CD14-positive monocyte (primary cell): ENCODE results near the gene SYAP1. TPM values are rescaled to one million over a fixed set of nuclear protein-coding genes. Genes with fewer than 3 reads are reported as not detected.
A peak's percentile ranks its signal among the peaks of the same experiment; 100 is the strongest.

Experiments
- DNase-seq, 3 donors: peaks; one replicate each; pipeline ENCODE4 v3.0.0-alpha.2; 2011 to 2022
- H2AFZ ChIP-seq: 2 replicates; pipeline ENCODE4 v1.6.0; 2012; ENCODE audit warnings: mild to moderate bottlenecking, low read depth, low read length, inconsistent platforms; ENCODE audit not compliant: insufficient read depth, poor library complexity, severe bottlenecking
- H3K27ac ChIP-seq, 2 donors: 1 replicate in 1 of 2; 2 replicates in 1 of 2; pipeline ENCODE4 v1.5.1; 2012 to 2013; ENCODE audit warnings: low read length in 2 of 2, control low read depth in 1 of 2, inconsistent platforms in 1 of 2, low read depth in 1 of 2, mild to moderate bottlenecking in 1 of 2
- H3K27me3 ChIP-seq, 2 donors: one replicate each; pipeline versions ENCODE4 v1.6.0 to v1.6.1; 2011 to 2013; ENCODE audit warnings: low read length in 2 of 2; ENCODE audit not compliant: control insufficient read depth in 2 of 2, insufficient read depth in 2 of 2
- H3K36me3 ChIP-seq, 2 donors: replicated peaks in 1 of 2; 1 replicate in 1 of 2; 2 replicates in 1 of 2; pipeline versions ENCODE4 v1.5.1 to v1.6.1; 2012 to 2013; ENCODE audit warnings: low read length in 2 of 2, control low read depth in 1 of 2, inconsistent platforms in 1 of 2, mild to moderate bottlenecking in 1 of 2; ENCODE audit not compliant: insufficient read depth in 2 of 2, control insufficient read depth in 1 of 2
- H3K4me1 ChIP-seq, 2 donors: 1 replicate in 1 of 2; 2 replicates in 1 of 2; pipeline versions ENCODE4 v1.5.1 to v1.6.1; 2012 to 2013; ENCODE audit warnings: low read length in 2 of 2, control low read depth in 1 of 2, inconsistent platforms in 1 of 2, mild to moderate bottlenecking in 1 of 2, moderate library complexity in 1 of 2; ENCODE audit not compliant: insufficient read depth in 2 of 2, control insufficient read depth in 1 of 2
- H3K4me2 ChIP-seq: replicated peaks from 2 replicates; pipeline ENCODE3; 2012; ENCODE audit warnings: low read length, moderate library complexity, mild to moderate bottlenecking; ENCODE audit not compliant: poor library complexity, severe bottlenecking; ENCODE audit errors: extremely low read depth
- H3K4me3 ChIP-seq, 3 experiments: fragments of 200-600 bp in 1 of 3; sonication (generic) in 1 of 3; replicated peaks in 1 of 3; 1 replicate in 2 of 3; 2 replicates in 1 of 3; pipeline ENCODE4 v1.5.1; 2011 to 2013; ENCODE audit warnings: low read length in 3 of 3, mild to moderate bottlenecking in 3 of 3, control low read depth in 2 of 3, low read depth in 2 of 3, inconsistent platforms in 1 of 3, moderate library complexity in 1 of 3
- H3K79me2 ChIP-seq: 2 replicates; pipeline ENCODE4 v1.6.0; 2012; ENCODE audit warnings: mild to moderate bottlenecking, control low read depth, inconsistent platforms, low read length, moderate library complexity; ENCODE audit not compliant: insufficient read depth
- H3K9ac ChIP-seq: 2 replicates; pipeline ENCODE4 v1.6.0; 2017; ENCODE audit warnings: low read length, mild to moderate bottlenecking; ENCODE audit not compliant: insufficient read depth, poor library complexity, severe bottlenecking
- H3K9me3 ChIP-seq, 2 donors: replicated peaks in 1 of 2; 1 replicate in 1 of 2; 2 replicates in 1 of 2; pipeline versions ENCODE4 v1.5.1 to v1.6.1; 2012 to 2013; ENCODE audit warnings: low read length in 2 of 2, control low read depth in 1 of 2; ENCODE audit not compliant: control insufficient read depth in 1 of 2, insufficient read depth in 1 of 2
- H4K20me1 ChIP-seq: 2 replicates; pipeline ENCODE4 v1.6.0; 2012; ENCODE audit warnings: mild to moderate bottlenecking, low read length, control low read depth, moderate library complexity; ENCODE audit not compliant: insufficient read depth
- H3K27ac Mint-ChIP-seq, 7 donors: one replicate each; pipeline ENCODE4 v1.8.0; 2020; ENCODE audit warnings: mild to moderate bottlenecking in 7 of 7, mixed read lengths in 7 of 7, moderate library complexity in 6 of 7, inconsistent platforms in 2 of 7
- H3K27me3 Mint-ChIP-seq, 3 donors: one replicate each; pipeline ENCODE4 v1.8.0; 2021 to 2022; ENCODE audit warnings: low read depth in 3 of 3, mild to moderate bottlenecking in 3 of 3, mixed read lengths in 3 of 3, moderate library complexity in 3 of 3, inconsistent platforms in 1 of 3
- H3K36me3 Mint-ChIP-seq, 2 donors: one replicate each; pipeline ENCODE4 v1.8.0; 2020; ENCODE audit warnings: mixed read lengths in 2 of 2, inconsistent platforms in 1 of 2, mild to moderate bottlenecking in 1 of 2
- H3K4me1 Mint-ChIP-seq: one replicate; pipeline ENCODE4 v1.8.0; 2020; ENCODE audit warnings: mild to moderate bottlenecking, mixed read lengths
- H3K4me3 Mint-ChIP-seq, 2 donors: one replicate each; pipeline ENCODE4 v1.8.0; 2020; ENCODE audit warnings: mild to moderate bottlenecking in 2 of 2, mixed read lengths in 2 of 2, moderate library complexity in 1 of 2
- H3K9me3 Mint-ChIP-seq, 7 donors: one replicate each; pipeline ENCODE4 v1.8.0; 2020 to 2022; ENCODE audit warnings: mixed read lengths in 7 of 7, mild to moderate bottlenecking in 6 of 7, moderate library complexity in 6 of 7, inconsistent platforms in 2 of 7
- CTCF ChIP-seq: fragments of 200-600 bp; IDR thresholded peaks from one replicate; pipeline ENCODE4 v1.8.0; 2022; ENCODE audit warnings: antibody characterized with exemption, mild to moderate bottlenecking
- WGBS: methylation state at CpG from one replicate; pipeline ENCODE4 v1.1.5; 2013; ENCODE audit warnings: missing lambda C conversion rate; ENCODE audit not compliant: insufficient coverage; 5-methylcytosine and 5-hydroxymethylcytosine counted together
- intact Hi-C, 2 donors: fragments of 100-400 bp; cut with micrococcal nuclease; formaldehyde crosslinking; loops; one replicate each; pipeline versions ENCODE4 v1.15.0 to v1.15.1; 2023
- polyA plus RNA-seq, 3 donors: library from polyadenylated mRNA; depleted of rRNA in 1 of 3; unstranded in 2 of 3; stranded (reverse) in 1 of 3; fragments of 300-500 nt in 2 of 3; fragments of >200 nt in 1 of 3; fragmentation: Illumina TruSeq in 2 of 3; gene quantifications; 1 replicate in 2 of 3; 2 replicates in 1 of 3; pipeline ENCODE4 v1.2.3, GENCODE V29; 2012 to 2021

SYAP1 gene
- polyA plus RNA-seq, 3 donors: 4.2 to 9.0 (median 7.1) TPM

GRCh38 chrX:16696956-16697355 is 22.5 kb upstream of the SYAP1 start:
- DNase-seq: no peak
- Histone ChIP-seq H3K27me3 (peaks cover 0 to 2% of the 10 kb centered on the region in 2 donors), H3K4me2 (no peak overlapping the region), H2AFZ (no peak overlapping the region), H3K4me1 (no peaks in the 10 kb centered on the region), H4K20me1 (no peaks in the 10 kb centered on the region), H3K79me2 (no peaks in the 10 kb centered on the region), H3K9ac (no peak overlapping the region), H3K36me3 (peaks cover 5 to 17% of the 10 kb centered on the region in 2 donors), H3K4me3 (no peak overlapping the region), H3K9me3 (no peaks in the 10 kb centered on the region), H3K27ac (no peak overlapping the region)
- Mint-ChIP-seq H3K4me3 (no peak overlapping the region), H3K27ac (peak overlapping the region in 1 of 7 donors; percentile 19), H3K27me3 (peaks cover 0 to 12% (median 0%) of the 10 kb centered on the region in 3 donors), H3K4me1 (no peaks in the 10 kb centered on the region), H3K9me3 (no peaks in the 10 kb centered on the region), H3K36me3 (peaks cover 5 to 23% of the 10 kb centered on the region in 2 donors)
- intact Hi-C loops: no loop called here
- TF ChIP-seq CTCF: no peak
- no CpG with 5 or more reads among the region's 3 CpGs for WGBS

- Histone ChIP-seq H3K27me3 (peaks cover 0 to 2% of the 10 kb centered on the region in 2 donors), H3K79me2 (no peaks in the 10 kb centered on the region), H3K9me3 (no peaks in the 10 kb centered on the region), H3K9ac (no peak overlapping the region), H3K27ac (no peak overlapping the region), H4K20me1 (no peaks in the 10 kb centered on the region), H3K4me1 (no peaks in the 10 kb centered on the region), H2AFZ (no peak overlapping the region), H3K4me2 (no peak overlapping the region), H3K36me3 (no peaks in the 10 kb centered on the region), H3K4me3 (no peak overlapping the region)
- H3K4me1 Mint-ChIP-seq: no peaks in the 10 kb centered on the region
- H3K27me3 Mint-ChIP-seq: peaks cover 0 to 17% (median 0%) of the 10 kb centered on the region in 3 donors
- WGBS: no CpG with 5 or more reads among the region's 6 CpGs
- no peaks in the 10 kb centered on the region for H3K9me3 Mint-ChIP-seq
- TF ChIP-seq CTCF: no peak
- intact Hi-C loops: no loop called here
- no peak overlapping the region for H3K4me3 Mint-ChIP-seq
- no peak for DNase-seq
- H3K36me3 Mint-ChIP-seq: peaks cover 5 to 11% of the 10 kb centered on the region in 2 donors
- peak overlapping the region in 1 of 7 donors; percentile 30 for H3K27ac Mint-ChIP-seq
Measured at GRCh38 chrX:16699389-16699788, 20.0 kb upstream of the SYAP1 start.
